B cell (primary cell): ENCODE results near the gene GFRA3. TPM values are rescaled to one million over a fixed set of nuclear protein-coding genes. Genes with fewer than 3 reads are reported as not detected.

Experiments used
- ATAC-seq: fragments of 200-7000 bp; cut with Tn5 transposase; one replicate; pipeline ENCODE4 v1.10.0; 2021; ENCODE audit warnings: low read depth, mild to moderate bottlenecking, moderate number of reproducible peaks, moderate library complexity
- CTCF ChIA-PET: fragments of 350-600 bp; sonication (Branson Sonifier 250); formaldehyde crosslinking; loops from one replicate; lab custom pipeline; 2021; ENCODE audit warnings: antibody characterized with exemption, inconsistent platforms; lab: Charles Lee
- POLR2A ChIA-PET: fragments of 350-600 bp; sonication (Branson Sonifier 250); formaldehyde crosslinking; loops from one replicate; lab custom pipeline; 2021; ENCODE audit warnings: antibody characterized with exemption; lab: Charles Lee
- DNase-seq: peaks from one replicate; pipeline ENCODE4 v3.0.0; 2013
- H2AFZ ChIP-seq: 2 replicates; pipeline ENCODE4 v1.6.1; 2012; ENCODE audit warnings: mild to moderate bottlenecking, low read depth, low read length; ENCODE audit not compliant: insufficient read depth, poor library complexity, severe bottlenecking
- H3K27ac ChIP-seq, 2 donors: 1 replicate in 1 of 2; 2 replicates in 1 of 2; pipeline ENCODE4 v1.5.1; 2012 to 2013; ENCODE audit warnings: low read length in 2 of 2, mild to moderate bottlenecking in 2 of 2, moderate library complexity in 1 of 2
- H3K27me3 ChIP-seq, 4 experiments: fragments of 200-600 bp in 1 of 4; sonication (generic) in 1 of 4; replicated peaks in 1 of 4; 1 replicate in 2 of 4; 2 replicates in 2 of 4; pipeline versions ENCODE4 v1.6.1 to v1.7.0; 2013 to 2016; ENCODE audit warnings: low read length in 3 of 4, mild to moderate bottlenecking in 2 of 4, mixed read lengths in 1 of 4, moderate library complexity in 1 of 4; ENCODE audit not compliant: insufficient read depth in 4 of 4, control insufficient read depth in 3 of 4; ENCODE audit errors: control extremely low read depth in 1 of 4
- H3K36me3 ChIP-seq, 2 experiments: replicated peaks in 1 of 2; 1 replicate in 1 of 2; 2 replicates in 1 of 2; pipeline versions ENCODE4 v1.6.1 to v1.7.1; 2013; ENCODE audit warnings: low read length in 1 of 2; ENCODE audit not compliant: insufficient read depth in 2 of 2, control insufficient read depth in 1 of 2; ENCODE audit errors: control extremely low read depth in 1 of 2, extremely low read depth in 1 of 2
- H3K4me1 ChIP-seq, 2 donors: fragments of 200-600 bp in 1 of 2; sonication (generic) in 1 of 2; 1 replicate in 1 of 2; 2 replicates in 1 of 2; pipeline versions ENCODE4 v1.5.1 to v1.6.1; 2013 to 2017; ENCODE audit warnings: low read length in 2 of 2; ENCODE audit not compliant: control insufficient read depth in 2 of 2, insufficient read depth in 2 of 2
- H3K4me2 ChIP-seq: replicated peaks from 2 replicates; pipeline ENCODE3; 2012; ENCODE audit warnings: mild to moderate bottlenecking, low read depth, low read length; ENCODE audit not compliant: poor library complexity, severe bottlenecking
- H3K4me3 ChIP-seq, 5 experiments: fragments of 200-600 bp in 1 of 5; sonication (generic) in 1 of 5; 1 replicate in 3 of 5; 2 replicates in 2 of 5; pipeline versions ENCODE4 v1.5.1 to v1.7.0; 2011 to 2016; ENCODE audit warnings: low read length in 4 of 5, mild to moderate bottlenecking in 4 of 5, low read depth in 2 of 5, control low read depth in 1 of 5, moderate library complexity in 1 of 5; ENCODE audit not compliant: insufficient read depth in 1 of 5; ENCODE audit errors: control extremely low read depth in 1 of 5, extremely low read depth in 1 of 5
- H3K79me2 ChIP-seq: fragments of 200-600 bp; sonication (generic); one replicate; pipeline ENCODE4 v1.6.0; 2016; ENCODE audit warnings: low read length; ENCODE audit not compliant: control insufficient read depth, insufficient read depth
- H3K9ac ChIP-seq: fragments of 200-600 bp; sonication (generic); 2 replicates; pipeline ENCODE4 v1.6.1; 2017; ENCODE audit warnings: mild to moderate bottlenecking, low read length, moderate library complexity
- H3K9me3 ChIP-seq, 3 donors: one replicate each; pipeline versions ENCODE4 v1.6.1 to v1.7.1; 2013; ENCODE audit warnings: low read length in 2 of 3; ENCODE audit not compliant: control insufficient read depth in 2 of 3, insufficient read depth in 1 of 3; ENCODE audit errors: control extremely low read depth in 1 of 3
- H4K20me1 ChIP-seq: 2 replicates; pipeline ENCODE4 v1.6.0; 2012; ENCODE audit warnings: mild to moderate bottlenecking, low read length; ENCODE audit not compliant: insufficient read depth, control insufficient read depth, poor library complexity, severe bottlenecking
- H3K27ac Mint-ChIP-seq: one replicate; pipeline ENCODE4 v1.8.0; 2021; ENCODE audit warnings: mixed read lengths
- H3K27me3 Mint-ChIP-seq: one replicate; pipeline ENCODE4 v1.8.0; 2021; ENCODE audit warnings: mixed read lengths
- H3K4me1 Mint-ChIP-seq: one replicate; pipeline ENCODE4 v1.8.0; 2021; ENCODE audit warnings: mixed read lengths
- H3K4me3 Mint-ChIP-seq: one replicate; pipeline ENCODE4 v1.8.0; 2021; ENCODE audit warnings: mixed read lengths
- H3K9me3 Mint-ChIP-seq: one replicate; pipeline ENCODE4 v1.8.0; 2022; ENCODE audit warnings: mixed read lengths; ENCODE audit not compliant: insufficient read depth
- CTCF ChIP-seq: fragments of 200-600 bp; IDR thresholded peaks from one replicate; pipeline ENCODE4 v1.8.0; 2022; ENCODE audit warnings: antibody characterized with exemption, mild to moderate bottlenecking
- EZH2 ChIP-seq: IDR thresholded peaks from 2 replicates; pipeline ENCODE4 v1.6.1; 2012; ENCODE audit warnings: borderline replicate concordance, low read depth, mild to moderate bottlenecking, moderate library complexity, low read length; ENCODE audit not compliant: insufficient read depth, poor library complexity, severe bottlenecking
- WGBS: methylation state at CpG from one replicate; pipeline ENCODE4 v1.1.5; 2013; ENCODE audit warnings: missing lambda C conversion rate; ENCODE audit not compliant: insufficient coverage; 5-methylcytosine and 5-hydroxymethylcytosine counted together
- intact Hi-C: fragments of 100-400 bp; cut with micrococcal nuclease; formaldehyde crosslinking; loops from one replicate; pipeline ENCODE4 v1.10.0; 2022
- polyA plus RNA-seq: library from polyadenylated mRNA; depleted of rRNA; stranded (reverse); fragments of >200 nt; gene quantifications from 2 replicates; pipeline ENCODE4 v1.2.3, GENCODE V29; 2012
- total RNA-seq, 2 donors: library from RNA; stranded (reverse); fragments of 120-200 nt in 1 of 2; gene quantifications; 1 replicate in 1 of 2; 2 replicates in 1 of 2; pipeline versions ENCODE4 v1.2.3 to v1.2.4, GENCODE V29; 2013 to 2022

GFRA3 gene
- total and polyA plus RNA-seq, 2 donors (not counting 1 experiment from before 2014, with no cell fraction given): not detected

- WGBS: 69% methylated on average over 2 of the region's 6 CpGs
- Mint-ChIP-seq H3K27ac (no peak overlapping the region), H3K9me3 (peaks cover 6% of the 10 kb centered on the region), H3K27me3 (peaks cover 28% of the 10 kb centered on the region), H3K4me3 (no peak overlapping the region), H3K4me1 (no peaks in the 10 kb centered on the region)
- no peaks in the 10 kb centered on the region for H3K4me1 ChIP-seq
- ChIA-PET POLR2A (interaction anchor here (0.6 kb wide), 1 partner anchor 11 kb away, joined by 7 read pairs; no protein-coding TSS in a partner anchor), CTCF (no interaction called here)
- H3K79me2 ChIP-seq: no peaks in the 10 kb centered on the region
- no peaks in the 10 kb centered on the region for H3K36me3 ChIP-seq
- H3K4me3 ChIP-seq: no peak overlapping the region
- H3K4me2 ChIP-seq: no peak overlapping the region
- DNase-seq: no peak
- H2AFZ ChIP-seq: no peak overlapping the region
- no peaks in the 10 kb centered on the region for H4K20me1 ChIP-seq
- no peak for TF ChIP-seq EZH2
- no peak for TF ChIP-seq CTCF
- peaks cover 1 to 12% (median 6%) of the 10 kb centered on the region in 3 donors for H3K9me3 ChIP-seq
- H3K27me3 ChIP-seq: peaks cover 0 to 9% (median 5%) of the 10 kb centered on the region in 4 experiments
- no peak overlapping the region for H3K9ac ChIP-seq
- H3K27ac ChIP-seq: no peak overlapping the region
- intact Hi-C loops: no loop called here
- no peak for ATAC-seq
These were observed 45.0 kb downstream of the GFRA3 start for GRCh38 chr5:138229387-138229786.

GRCh38 chr5:138226910-138227309, 47.5 kb downstream of the GFRA3 start:
- DNase-seq: no peak
- Histone ChIP-seq H3K27ac (no peak overlapping the region), H3K4me3 (no peak overlapping the region), H3K4me2 (no peak overlapping the region), H4K20me1 (no peaks in the 10 kb centered on the region), H3K9ac (no peak overlapping the region), H3K4me1 (peaks cover 0 to 4% of the 10 kb centered on the region in 2 donors), H3K9me3 (peaks cover 1 to 12% (median 6%) of the 10 kb centered on the region in 3 donors), H3K79me2 (no peaks in the 10 kb centered on the region), H3K36me3 (no peaks in the 10 kb centered on the region), H3K27me3 (peaks cover 0 to 9% (median 4%) of the 10 kb centered on the region in 4 experiments), H2AFZ (no peak overlapping the region)
- ATAC-seq: peak; percentile 14
- ChIA-PET POLR2A (no interaction called here), CTCF (no interaction called here)
- intact Hi-C loops: no loop called here
- TF ChIP-seq CTCF (no peak), EZH2 (no peak)
- peaks cover 4% of the 10 kb centered on the region for H3K4me1 Mint-ChIP-seq
- peaks cover 40% of the 10 kb centered on the region for H3K27me3 Mint-ChIP-seq
- no peak overlapping the region for H3K4me3 Mint-ChIP-seq
- peaks cover 6% of the 10 kb centered on the region for H3K9me3 Mint-ChIP-seq
- H3K27ac Mint-ChIP-seq: no peak overlapping the region
